SK-N-SH (cell line): ENCODE results near the gene FBXL7. TPM values are rescaled to one million over a fixed set of nuclear protein-coding genes. Genes with fewer than 3 reads are reported as not detected.
A peak's percentile ranks its signal among the peaks of the same experiment; 100 is the strongest.

Experiments used
- CTCF ChIA-PET: fragments of 300-600, 350-600 bp; formaldehyde crosslinking; extraction: SDS; loops from one replicate; lab custom pipeline; 2021; lab: Yijun Ruan, JAX
- POLR2A ChIA-PET: fragments of 350-600 bp; sonication (Branson Sonifier 250); formaldehyde crosslinking; extraction: SDS; loops from one replicate; lab custom pipeline; 2020; ENCODE audit warnings: antibody characterized with exemption, inconsistent platforms; lab: Yijun Ruan, JAX
- DNase-seq: peaks from one replicate; pipeline ENCODE4 v3.0.0; 2012
- H2AFZ ChIP-seq: fragments of 200-600 bp; sonication (generic); 2 replicates; pipeline ENCODE4 v1.8.1; 2016; ENCODE audit warnings: antibody characterized with exemption, mild to moderate bottlenecking, low read depth
- H3F3A ChIP-seq: fragments of 200-600 bp; sonication (generic); replicated peaks from 2 replicates; pipeline ENCODE3; 2016; ENCODE audit warnings: antibody characterized with exemption, mild to moderate bottlenecking; ENCODE audit not compliant: insufficient read depth
- H3K27ac ChIP-seq, 2 experiments: fragments of 200-500 bp in 1 of 2; fragments of 200-600 bp in 1 of 2; sonication (Bioruptor generic) in 1 of 2; sonication (generic), shearing (Covaris generic) in 1 of 2; 2 replicates each; pipeline versions ENCODE4 v1.5.1 to v1.6.1; 2014 to 2016; ENCODE audit warnings: low read depth in 2 of 2, inconsistent platforms in 1 of 2, low read length in 1 of 2, mild to moderate bottlenecking in 1 of 2, mixed read lengths in 1 of 2
- H3K27me3 ChIP-seq: fragments of 200-600 bp; sonication (generic), shearing (Covaris generic); 2 replicates; pipeline ENCODE4 v1.6.1; 2016; ENCODE audit warnings: mixed run types; ENCODE audit not compliant: insufficient read depth
- H3K36me3 ChIP-seq, 2 experiments: fragments of 200-500 bp in 1 of 2; fragments of 200-600 bp in 1 of 2; sonication (Bioruptor generic) in 1 of 2; sonication (generic) in 1 of 2; replicated peaks in 1 of 2; 2 replicates each; pipeline versions ENCODE3 to v1.5.1; 2014 to 2016; ENCODE audit warnings: low read length in 1 of 2, mild to moderate bottlenecking in 1 of 2; ENCODE audit not compliant: insufficient read depth in 2 of 2, control insufficient read depth in 1 of 2
- H3K4me1 ChIP-seq, 2 experiments: fragments of 200-500 bp in 1 of 2; fragments of 200-600 bp in 1 of 2; sonication (Bioruptor generic) in 1 of 2; sonication (generic), shearing (Covaris generic) in 1 of 2; 2 replicates each; pipeline versions ENCODE4 v1.5.1 to v1.6.1; 2014 to 2016; ENCODE audit warnings: low read depth in 1 of 2, low read length in 1 of 2, mixed run types in 1 of 2; ENCODE audit not compliant: insufficient read depth in 2 of 2, control insufficient read depth in 1 of 2
- H3K4me2 ChIP-seq: fragments of 200-600 bp; sonication (generic), shearing (Covaris generic); 2 replicates; pipeline ENCODE4 v1.6.1; 2017; ENCODE audit warnings: mixed run types
- H3K4me3 ChIP-seq, 2 experiments: fragments of 200-500 bp in 1 of 2; fragments of 200-600 bp in 1 of 2; sonication (Bioruptor generic) in 1 of 2; sonication (generic), shearing (Covaris generic) in 1 of 2; 2 replicates each; pipeline versions ENCODE4 v1.5.1 to v1.8.1; 2014 to 2016; ENCODE audit warnings: low read depth in 2 of 2, inconsistent platforms in 1 of 2, low read length in 1 of 2, mild to moderate bottlenecking in 1 of 2, mixed read lengths in 1 of 2, moderate library complexity in 1 of 2
- H3K79me2 ChIP-seq: fragments of 200-600 bp; sonication (generic); 2 replicates; pipeline ENCODE4 v1.8.1; 2017; ENCODE audit warnings: mild to moderate bottlenecking; ENCODE audit not compliant: insufficient read depth
- H3K9ac ChIP-seq: fragments of 200-600 bp; sonication (generic); 2 replicates; pipeline ENCODE4 v1.6.1; 2017; ENCODE audit warnings: mixed run types
- H3K9me2 ChIP-seq: fragments of 200-600 bp; sonication (generic); 2 replicates; pipeline ENCODE4 v1.6.1; 2017; ENCODE audit warnings: mixed run types
- H3K9me3 ChIP-seq: fragments of 200-600 bp; sonication (generic); 2 replicates; pipeline ENCODE4 v1.6.1; 2017; ENCODE audit warnings: mixed run types, mild to moderate bottlenecking, moderate library complexity
- H4K20me1 ChIP-seq: fragments of 200-600 bp; sonication (generic); 2 replicates; pipeline ENCODE4 v1.6.1; 2017; ENCODE audit warnings: mild to moderate bottlenecking, mixed run types; ENCODE audit not compliant: insufficient read depth
- ELF1 ChIP-seq: IDR thresholded peaks from 2 replicates; pipeline ENCODE4 v1.4.0; 2012
- FOSL2 ChIP-seq: IDR thresholded peaks from 2 replicates; pipeline ENCODE4 v1.4.0; 2012; ENCODE audit warnings: low read depth, mild to moderate bottlenecking, moderate library complexity, borderline replicate concordance
- GATA2 ChIP-seq: sonication (generic); formaldehyde crosslinking; IDR thresholded peaks from 2 replicates; pipeline ENCODE4 v1.5.0; 2020; ENCODE audit warnings: mild to moderate bottlenecking, missing genetic modification reagents
- IRF3 ChIP-seq: fragments of 150-350 bp; IDR thresholded peaks from 2 replicates; pipeline ENCODE4 v1.6.1; 2016; ENCODE audit warnings: mild to moderate bottlenecking, low read depth, low read length
- MAX ChIP-seq: IDR thresholded peaks from 2 replicates; pipeline ENCODE4 v1.4.0; 2012; ENCODE audit warnings: low read depth
- NFIC ChIP-seq: IDR thresholded peaks from 2 replicates; pipeline ENCODE4 v1.4.0; 2012; ENCODE audit warnings: borderline replicate concordance
- NRF1 ChIP-seq: IDR thresholded peaks from 2 replicates; pipeline ENCODE4 v1.6.1; 2012; ENCODE audit warnings: low read depth, mild to moderate bottlenecking, low read length
- PBX3 ChIP-seq: IDR thresholded peaks from 2 replicates; pipeline ENCODE4; 2012
- RAD21 ChIP-seq: IDR thresholded peaks from 2 replicates; pipeline ENCODE4 v1.6.1; 2012; ENCODE audit warnings: mild to moderate bottlenecking, low read length
- RCOR1 ChIP-seq: fragments of 150-350 bp; IDR thresholded peaks from 2 replicates; pipeline ENCODE4 v1.6.1; 2017; ENCODE audit warnings: antibody characterized with exemption, low read length
- SIN3A ChIP-seq: IDR thresholded peaks from 2 replicates; pipeline ENCODE4 v1.6.1; 2012; ENCODE audit warnings: low read depth, mild to moderate bottlenecking, low read length, moderate library complexity, borderline replicate concordance
- SMC3 ChIP-seq: IDR thresholded peaks from 2 replicates; pipeline ENCODE4 v1.6.1; 2012; ENCODE audit warnings: low read depth, low read length, improper control_type of control experiment
- USF2 ChIP-seq: fragments of 150-350 bp; IDR thresholded peaks from 2 replicates; pipeline ENCODE4 v1.6.1; 2017; ENCODE audit warnings: antibody characterized with exemption, low read length, low read depth, borderline replicate concordance
- YY1 ChIP-seq: IDR thresholded peaks from 2 replicates; pipeline ENCODE4 v1.4.0; 2012; ENCODE audit warnings: low read depth, mild to moderate bottlenecking
- ZBTB33 ChIP-seq: IDR thresholded peaks from 2 replicates; pipeline ENCODE4 v1.4.0; 2012; ENCODE audit warnings: low read depth, borderline replicate concordance
- WGBS: methylation state at CpG from one replicate; pipeline ENCODE4 v1.1.6; 2017; ENCODE audit warnings: low lambda C conversion rate; 5-methylcytosine and 5-hydroxymethylcytosine counted together
- polyA plus RNA-seq, 3 experiments: library from polyadenylated mRNA; depleted of rRNA; stranded (reverse); fragments of >200 nt; gene quantifications; 2 replicates each; pipeline ENCODE4 v1.2.3, GENCODE V29; 2012

Gene FBXL7
- polyA plus RNA-seq, 1 of the 3 experiments (the other 2 are of a cell fraction): 7.0 TPM

GRCh38 chr5:15694696-15695214 lies 194.8 kb downstream of the FBXL7 start:
- Histone ChIP-seq H3K27me3 (no peaks in the 10 kb centered on the region), H3K9ac (no peak overlapping the region), H2AFZ (no peak overlapping the region; the same call in 1 of the 2 replicates), H3K27ac (peak overlapping the region; percentile 51 to 87; a peak in 3 of 4 replicates), H3K9me3 (no peaks in the 10 kb centered on the region), H3K79me2 (peaks cover 3% of the 10 kb centered on the region; the same call in 1 of the 2 replicates), H3K4me1 (peaks cover 17 to 29% of the 10 kb centered on the region in 2 experiments), H4K20me1 (no peaks in the 10 kb centered on the region), H3F3A (no peaks in the 10 kb centered on the region), H3K36me3 (no peaks in the 10 kb centered on the region), H3K4me2 (peak overlapping the region; percentile 55), H3K9me2 (no peaks in the 10 kb centered on the region), H3K4me3 (no peak overlapping the region)
- ChIA-PET CTCF (interaction anchor here (1.0 to 1.8 kb wide), 2 partner anchors 12 to 173 kb away, joined by 3 to 6 read pairs; no protein-coding TSS in a partner anchor), POLR2A (no interaction called here)
- DNase-seq: no peak
- no peak for TF ChIP-seq GATA2 (CRISPR knock-in tag)
- no peak for TF ChIP-seq NFIC
- no peak for TF ChIP-seq FOSL2
- TF ChIP-seq USF2: no peak
- no peak for TF ChIP-seq SIN3A
- no peak for TF ChIP-seq RAD21
- no peak for TF ChIP-seq ELF1
- TF ChIP-seq YY1: no peak
- no peak for TF ChIP-seq RCOR1
- no peak for TF ChIP-seq NRF1
- TF ChIP-seq SMC3: no peak
- no peak for TF ChIP-seq IRF3
- TF ChIP-seq MAX: no peak
- no peak for TF ChIP-seq PBX3
- no peak for TF ChIP-seq ZBTB33
- WGBS: 24% methylated on average over 2 of the region's 2 CpGs
